ENCODE results near the gene ETS1.

ETS1 gene

GRCh38 chr11:128437136-128437535, 150.2 kb downstream of the ETS1 start:
- no peaks in the 10 kb centered on the region for H3K4me1 ChIP-seq (ENCODE audit: insufficient read depth, poor library complexity, severe bottlenecking)
- TF ChIP-seq CTCF (IDR thresholded peaks at IDR 0.05; ENCODE audit: poor library complexity, severe bottlenecking): no peak
- no peak overlapping the region for H3K4me3 ChIP-seq (ENCODE audit: severe bottlenecking)
- no peaks in the 10 kb centered on the region for H3K27me3 ChIP-seq (ENCODE audit: insufficient read depth, poor library complexity, severe bottlenecking)
- ATAC-seq (ENCODE audit: low read depth) (no peak), DNase-seq (ENCODE audit: low spot score) (no peak)
- no peaks in the 10 kb centered on the region for H3K9me3 ChIP-seq (ENCODE audit: severe bottlenecking)
- no peak overlapping the region for H3K27ac ChIP-seq (ENCODE audit: poor library complexity, severe bottlenecking)
- no peaks in the 10 kb centered on the region for H3K36me3 ChIP-seq (ENCODE audit: low read depth)

GRCh38 chr11:128434818-128435217, 152.5 kb downstream of the ETS1 start:
- Histone ChIP-seq H3K27me3 (ENCODE audit: insufficient read depth, poor library complexity, severe bottlenecking) (no peaks in the 10 kb centered on the region), H3K9me3 (ENCODE audit: severe bottlenecking) (no peaks in the 10 kb centered on the region), H3K4me3 (ENCODE audit: severe bottlenecking) (no peak overlapping the region), H3K36me3 (ENCODE audit: low read depth) (no peaks in the 10 kb centered on the region), H3K4me1 (ENCODE audit: insufficient read depth, poor library complexity, severe bottlenecking) (no peaks in the 10 kb centered on the region), H3K27ac (ENCODE audit: poor library complexity, severe bottlenecking) (no peak overlapping the region)
- ATAC-seq (ENCODE audit: low read depth) (no peak), DNase-seq (ENCODE audit: low spot score) (no peak)
- TF ChIP-seq CTCF (IDR thresholded peaks at IDR 0.05; ENCODE audit: poor library complexity, severe bottlenecking): no peak

GRCh38 chr11:128434411-128434810, 152.9 kb downstream of the ETS1 start:
- Histone ChIP-seq H3K9me3 (ENCODE audit: severe bottlenecking) (no peaks in the 10 kb centered on the region), H3K4me3 (ENCODE audit: severe bottlenecking) (no peak overlapping the region), H3K27me3 (ENCODE audit: insufficient read depth, poor library complexity, severe bottlenecking) (no peaks in the 10 kb centered on the region), H3K4me1 (ENCODE audit: insufficient read depth, poor library complexity, severe bottlenecking) (no peaks in the 10 kb centered on the region), H3K36me3 (ENCODE audit: low read depth) (no peaks in the 10 kb centered on the region), H3K27ac (ENCODE audit: poor library complexity, severe bottlenecking) (no peak overlapping the region)
- no peak for DNase-seq (ENCODE audit: low spot score)
- ATAC-seq (ENCODE audit: low read depth): no peak
- no peak for TF ChIP-seq CTCF (IDR thresholded peaks at IDR 0.05; ENCODE audit: poor library complexity, severe bottlenecking)

- no peaks in the 10 kb centered on the region for H3K4me1 ChIP-seq (ENCODE audit: insufficient read depth, poor library complexity, severe bottlenecking)
- no peaks in the 10 kb centered on the region for H3K9me3 ChIP-seq (ENCODE audit: severe bottlenecking)
- ATAC-seq (ENCODE audit: low read depth): no peak
- TF ChIP-seq CTCF (IDR thresholded peaks at IDR 0.05; ENCODE audit: poor library complexity, severe bottlenecking): no peak
- no peak for DNase-seq (ENCODE audit: low spot score)
- no peaks in the 10 kb centered on the region for H3K27me3 ChIP-seq (ENCODE audit: insufficient read depth, poor library complexity, severe bottlenecking)
- H3K27ac ChIP-seq (ENCODE audit: poor library complexity, severe bottlenecking): no peak overlapping the region
- no peaks in the 10 kb centered on the region for H3K36me3 ChIP-seq (ENCODE audit: low read depth)
- H3K4me3 ChIP-seq (ENCODE audit: severe bottlenecking): no peak overlapping the region
These were observed 154.4 kb downstream of the ETS1 start for GRCh38 chr11:128432926-128433325.

- no peak for ATAC-seq (ENCODE audit: low read depth)
- Histone ChIP-seq H3K36me3 (ENCODE audit: low read depth) (no peaks in the 10 kb centered on the region), H3K4me3 (ENCODE audit: severe bottlenecking) (no peak overlapping the region), H3K4me1 (ENCODE audit: insufficient read depth, poor library complexity, severe bottlenecking) (no peaks in the 10 kb centered on the region), H3K27ac (ENCODE audit: poor library complexity, severe bottlenecking) (no peak overlapping the region), H3K27me3 (ENCODE audit: insufficient read depth, poor library complexity, severe bottlenecking) (no peaks in the 10 kb centered on the region), H3K9me3 (ENCODE audit: severe bottlenecking) (no peaks in the 10 kb centered on the region)
- no peak for TF ChIP-seq CTCF (IDR thresholded peaks at IDR 0.05; ENCODE audit: poor library complexity, severe bottlenecking)
- no peak for DNase-seq (ENCODE audit: low spot score)
These were observed 155.4 kb downstream of the ETS1 start for GRCh38 chr11:128431931-128432330.
